Measurements from ENCODE around the gene GPRASP2. TPM values are rescaled to one million over a fixed set of nuclear protein-coding genes. Genes with fewer than 3 reads are reported as not detected.

Gene GPRASP2
- total RNA-seq, 3 donors from 2014 or later, result 8.0 to 16.2 (median 13.1) TPM

GRCh38 chrX:102684772-102685520 lies 27.3 kb upstream of the GPRASP2 start:
- TF ChIP-seq CTCF (IDR thresholded peaks at IDR 0.05), result no peak
- no peak for TF ChIP-seq POLR2A (IDR thresholded peaks at IDR 0.05)
- TF ChIP-seq POLR2AphosphoS5 (IDR thresholded peaks at IDR 0.05), result no peak
- intact Hi-C loops (cut with DNase I; ENCODE audit: low total_unique reads), result no loop called here

GRCh38 chrX:102694749-102695148 lies 17.5 kb upstream of the GPRASP2 start:
- TF ChIP-seq POLR2A (IDR thresholded peaks at IDR 0.05) (no peak), POLR2AphosphoS5 (IDR thresholded peaks at IDR 0.05) (no peak), CTCF (IDR thresholded peaks at IDR 0.05) (no peak)
- Histone ChIP-seq H3K27ac (no peak overlapping the region), H3K9me3 (peaks cover 6 to 7% of the 10 kb centered on the region in 2 donors), H3K36me3 (no peaks in the 10 kb centered on the region), H3K4me1 (no peaks in the 10 kb centered on the region), H3K4me3 (no peak overlapping the region), H3K27me3 (peaks cover 0 to 4% of the 10 kb centered on the region in 2 donors)
- intact Hi-C loops (cut with DNase I; ENCODE audit: low total_unique reads), result no loop called here
- no peak for DNase-seq (ENCODE audit: low spot score in 2 of 2)

More at GRCh38 chrX:102684772-102685520, 27.3 kb upstream of the GPRASP2 start:
- H3K27ac ChIP-seq, result no peak overlapping the region
- no peaks in the 10 kb centered on the region for H3K4me1 ChIP-seq
- H3K36me3 ChIP-seq, result no peaks in the 10 kb centered on the region
- DNase-seq (ENCODE audit: low spot score in 2 of 2), result no peak
- H3K9me3 ChIP-seq, result peaks cover 13 to 25% of the 10 kb centered on the region in 2 donors
- H3K27me3 ChIP-seq, result peaks cover 0 to 13% of the 10 kb centered on the region in 2 donors
- no peak overlapping the region for H3K4me3 ChIP-seq

- intact Hi-C loops (cut with DNase I; ENCODE audit: low total_unique reads), result no loop called here
Measured at GRCh38 chrX:102696306-102696705, 15.9 kb upstream of the GPRASP2 start.

GRCh38 chrX:102697494-102697893 lies 14.8 kb upstream of the GPRASP2 start:
- intact Hi-C loops (cut with DNase I; ENCODE audit: low total_unique reads), result no loop called here
- TF ChIP-seq POLR2A (IDR thresholded peaks at IDR 0.05) (no peak), POLR2AphosphoS5 (IDR thresholded peaks at IDR 0.05) (no peak), CTCF (IDR thresholded peaks at IDR 0.05) (no peak)

More at GRCh38 chrX:102696306-102696705, 15.9 kb upstream of the GPRASP2 start:
- DNase-seq (ENCODE audit: low spot score in 2 of 2), result no peak
- no peak overlapping the region for H3K27ac ChIP-seq
- peaks cover 0 to 5% of the 10 kb centered on the region in 2 donors for H3K27me3 ChIP-seq
- peaks cover 5 to 6% of the 10 kb centered on the region in 2 donors for H3K9me3 ChIP-seq
- TF ChIP-seq POLR2A (IDR thresholded peaks at IDR 0.05) (no peak), CTCF (IDR thresholded peaks at IDR 0.05) (no peak), POLR2AphosphoS5 (IDR thresholded peaks at IDR 0.05) (no peak)
- H3K36me3 ChIP-seq, result no peaks in the 10 kb centered on the region
- no peaks in the 10 kb centered on the region for H3K4me1 ChIP-seq
- no peak overlapping the region for H3K4me3 ChIP-seq

GRCh38 chrX:102708900-102709299 lies 3.3 kb upstream of the GPRASP2 start:
- Histone ChIP-seq H3K27ac (no peak overlapping the region), H3K36me3 (no peaks in the 10 kb centered on the region), H3K4me3 (no peak overlapping the region), H3K4me1 (no peaks in the 10 kb centered on the region), H3K9me3 (no peaks in the 10 kb centered on the region), H3K27me3 (peaks cover 0 to 15% of the 10 kb centered on the region in 2 donors)
- no peak for DNase-seq (ENCODE audit: low spot score in 2 of 2)
- intact Hi-C loops (cut with DNase I; ENCODE audit: low total_unique reads), result no loop called here
- TF ChIP-seq POLR2A (IDR thresholded peaks at IDR 0.05), result no peak

More at GRCh38 chrX:102697494-102697893, 14.8 kb upstream of the GPRASP2 start:
- Histone ChIP-seq H3K27ac (no peak overlapping the region), H3K4me3 (no peak overlapping the region), H3K9me3 (no peaks in the 10 kb centered on the region), H3K4me1 (no peaks in the 10 kb centered on the region), H3K27me3 (peaks cover 0 to 12% of the 10 kb centered on the region in 2 donors), H3K36me3 (no peaks in the 10 kb centered on the region)
- DNase-seq (ENCODE audit: low spot score in 2 of 2), result no peak
